ENCODE measurements around the gene CHMP4B. TPM values are rescaled to one million over a fixed set of nuclear protein-coding genes. Genes with fewer than 3 reads are reported as not detected.

Gene CHMP4B
- total RNA-seq, 1 donor from 2014 or later: 97.2 TPM

DNA sequence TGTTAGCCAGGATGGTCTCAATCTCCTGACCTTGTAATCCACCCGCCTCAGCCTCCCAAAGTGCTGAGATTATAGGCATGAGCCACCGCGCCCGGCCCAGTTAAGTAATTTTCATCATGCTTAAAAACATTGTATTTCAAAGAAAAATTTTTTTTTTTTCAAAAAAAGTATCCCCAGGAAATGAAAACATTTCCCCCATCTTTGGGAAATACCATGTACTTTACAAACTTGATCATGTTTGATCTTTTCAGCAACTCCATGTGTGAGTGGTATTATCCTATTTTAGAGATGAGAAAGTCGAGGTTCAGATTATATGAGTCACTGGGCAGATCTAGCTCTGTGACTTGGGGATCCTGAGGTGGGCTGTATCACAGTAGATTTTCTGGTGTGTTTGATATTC lies 11.8 kb downstream of the CHMP4B start:
- H3K9me3 Mint-ChIP-seq: no peaks in the 10 kb centered on the region
- H3K36me3 Mint-ChIP-seq (ENCODE audit: low read depth): no peaks in the 10 kb centered on the region
- peaks cover 27% of the 10 kb centered on the region for H3K4me1 Mint-ChIP-seq

DNA sequence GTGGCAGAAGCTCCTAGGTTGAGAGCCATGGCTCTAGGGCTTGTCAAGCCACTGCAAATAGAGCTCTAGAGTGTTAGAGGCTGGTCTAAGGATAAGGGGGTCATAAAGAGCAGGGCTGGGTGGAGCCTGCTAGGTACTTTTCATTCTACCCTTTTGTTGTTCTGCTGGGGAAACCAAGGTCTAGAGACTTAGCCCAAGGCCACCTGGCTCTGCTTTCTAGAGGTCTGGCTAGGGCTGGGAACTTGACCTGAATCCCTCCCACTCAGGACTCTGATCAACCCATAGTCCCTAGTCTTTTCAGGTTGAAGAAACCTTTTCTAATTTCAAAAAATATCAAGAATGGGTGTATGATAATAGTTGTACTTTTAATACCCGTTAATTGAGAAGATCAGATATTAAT lies 13.7 kb downstream of the CHMP4B start:
- H3K9me3 Mint-ChIP-seq: no peaks in the 10 kb centered on the region
- no peak for TF ChIP-seq CTCF (conservative IDR thresholded peaks at IDR 0.05)
- no peaks in the 10 kb centered on the region for H3K36me3 Mint-ChIP-seq (ENCODE audit: low read depth)
- H3K27ac Mint-ChIP-seq (ENCODE audit: unreplicated experiment): no peak overlapping the region
- H3K4me1 Mint-ChIP-seq: peaks cover 32% of the 10 kb centered on the region
- H3K4me3 Mint-ChIP-seq: no peak overlapping the region
- DNase-seq (ENCODE audit: low read depth, low spot score): no peak
- no peaks in the 10 kb centered on the region for H3K27me3 Mint-ChIP-seq (ENCODE audit: low read depth)

More for the DNA sequence above, 11.8 kb downstream of the CHMP4B start:
- no peaks in the 10 kb centered on the region for H3K27me3 Mint-ChIP-seq (ENCODE audit: low read depth)
- DNase-seq (ENCODE audit: low read depth, low spot score): no peak
- no peak overlapping the region for H3K27ac Mint-ChIP-seq (ENCODE audit: unreplicated experiment)
- H3K4me3 Mint-ChIP-seq: no peak overlapping the region
- TF ChIP-seq CTCF (conservative IDR thresholded peaks at IDR 0.05): no peak

DNA sequence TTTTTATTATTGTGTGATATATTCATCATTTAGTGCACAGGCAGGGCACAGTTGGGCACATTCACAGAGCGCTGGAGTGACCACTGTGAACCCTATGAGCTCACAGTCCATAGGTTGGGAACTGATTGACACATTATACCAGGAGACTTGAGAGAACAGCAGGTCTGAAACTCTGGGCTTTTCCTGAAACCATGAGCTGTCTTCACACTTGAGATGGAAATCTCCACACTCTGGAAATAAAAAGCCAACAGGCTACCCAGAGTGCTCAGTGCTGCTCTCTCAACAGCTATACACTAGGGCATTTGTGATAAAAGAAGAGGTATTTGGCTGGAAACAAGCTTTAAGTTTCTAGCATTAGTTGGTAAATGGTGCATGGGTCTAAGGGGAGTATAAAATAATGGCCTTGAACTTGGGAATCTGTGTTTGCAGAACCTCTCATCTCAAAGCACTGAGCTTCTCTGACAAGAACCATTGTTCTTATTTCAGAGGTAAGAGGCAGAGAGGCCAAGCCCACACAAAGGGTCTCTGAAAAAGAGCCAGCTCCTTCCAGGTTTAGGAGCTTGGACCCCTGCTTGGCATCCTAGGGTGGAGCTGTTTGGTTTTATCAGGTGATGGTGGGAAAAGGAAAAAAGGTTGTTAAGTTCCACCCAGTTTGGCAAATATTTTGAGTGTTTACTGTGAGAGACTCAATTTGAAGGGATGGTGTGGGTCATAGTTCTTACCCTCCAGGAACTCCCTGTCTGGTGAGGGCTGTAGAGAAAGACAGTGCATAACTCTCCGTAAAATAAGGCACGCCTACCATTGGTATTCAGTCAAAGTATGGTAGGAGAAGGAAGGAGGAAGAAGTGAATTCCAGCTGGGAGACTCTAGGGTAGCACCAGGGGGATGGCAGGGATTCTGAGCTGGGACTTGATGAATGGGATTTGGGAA lies 14.5 kb downstream of the CHMP4B start:
- Mint-ChIP-seq H3K36me3 (ENCODE audit: low read depth) (no peaks in the 10 kb centered on the region), H3K27ac (ENCODE audit: unreplicated experiment) (no peak overlapping the region), H3K9me3 (no peaks in the 10 kb centered on the region), H3K4me1 (peaks cover 36% of the 10 kb centered on the region), H3K27me3 (ENCODE audit: low read depth) (no peaks in the 10 kb centered on the region), H3K4me3 (no peak overlapping the region)
- no peak for TF ChIP-seq CTCF (conservative IDR thresholded peaks at IDR 0.05)
- DNase-seq (ENCODE audit: low read depth, low spot score): no peak

DNA sequence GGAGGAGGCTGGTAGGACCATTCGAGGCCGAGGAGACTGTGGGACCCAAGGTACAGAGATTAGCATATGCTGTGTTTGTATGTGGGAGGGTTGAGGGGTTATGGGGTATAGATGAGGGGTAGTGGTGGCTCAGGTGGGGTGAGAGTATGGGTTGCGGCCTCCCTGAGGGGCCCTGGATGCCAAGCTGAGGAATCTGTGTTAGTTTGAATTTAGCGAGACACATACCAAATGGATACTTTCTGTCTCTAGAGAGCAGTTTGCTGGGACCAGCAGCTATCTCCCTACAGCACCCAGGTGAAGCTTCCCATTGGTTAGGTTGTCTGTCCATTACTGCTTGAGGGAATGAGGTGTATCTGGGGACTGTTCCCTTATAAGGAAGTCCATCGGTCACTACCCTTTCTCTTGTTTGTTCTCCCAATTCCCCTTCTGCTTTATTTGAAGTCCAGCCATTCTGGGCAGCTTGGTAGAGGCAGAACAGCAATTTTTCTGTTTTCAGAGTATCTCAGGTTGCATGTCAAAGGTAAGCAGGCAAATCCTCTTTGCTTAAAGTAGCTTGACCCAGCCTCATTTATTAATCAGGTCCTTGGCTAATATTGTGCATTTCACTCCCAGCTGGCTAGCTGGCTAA lies 15.2 kb downstream of the CHMP4B start:
- Mint-ChIP-seq H3K4me1 (peaks cover 37% of the 10 kb centered on the region), H3K27me3 (ENCODE audit: low read depth) (no peaks in the 10 kb centered on the region), H3K9me3 (no peaks in the 10 kb centered on the region), H3K4me3 (no peak overlapping the region), H3K27ac (ENCODE audit: unreplicated experiment) (no peak overlapping the region), H3K36me3 (ENCODE audit: low read depth) (no peaks in the 10 kb centered on the region)
- DNase-seq (ENCODE audit: low read depth, low spot score): no peak
- no peak for TF ChIP-seq CTCF (conservative IDR thresholded peaks at IDR 0.05)

DNA sequence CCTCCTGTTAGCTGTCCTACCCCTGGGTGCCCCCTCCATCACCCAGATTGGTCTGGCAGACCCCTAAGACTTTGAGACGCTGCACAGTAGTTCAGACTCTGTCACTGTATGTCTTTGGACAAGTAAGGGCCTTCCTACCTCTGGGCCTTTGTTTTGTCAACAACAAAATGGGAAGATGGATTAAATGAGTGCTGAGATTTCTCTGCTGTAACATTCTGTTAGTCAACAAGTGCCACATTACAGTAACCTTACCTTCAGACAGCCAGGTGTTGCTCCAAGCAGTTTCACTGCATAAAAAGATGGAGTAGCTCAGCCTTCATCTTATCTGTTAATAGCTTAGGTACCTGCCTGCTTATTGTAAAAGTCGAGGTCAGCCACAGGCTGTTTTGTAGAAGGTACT lies 16.0 kb downstream of the CHMP4B start:
- DNase-seq (ENCODE audit: low read depth, low spot score): no peak
- H3K27me3 Mint-ChIP-seq (ENCODE audit: low read depth): no peaks in the 10 kb centered on the region
- no peaks in the 10 kb centered on the region for H3K36me3 Mint-ChIP-seq (ENCODE audit: low read depth)
- H3K9me3 Mint-ChIP-seq: no peaks in the 10 kb centered on the region
- TF ChIP-seq CTCF (conservative IDR thresholded peaks at IDR 0.05): no peak
- peaks cover 44% of the 10 kb centered on the region for H3K4me1 Mint-ChIP-seq
- H3K27ac Mint-ChIP-seq (ENCODE audit: unreplicated experiment): no peak overlapping the region
- H3K4me3 Mint-ChIP-seq: no peak overlapping the region

Measured in neural crest cell (in vitro differentiated cells).